HG03108 (cell line): ENCODE results near the gene KCNQ4.
A peak's percentile ranks its signal among the peaks of the same experiment; 100 is the strongest.

Experiments used
- ATAC-seq: cut with Tn5 transposase; IDR thresholded peaks from one replicate; pipeline ENCODE4 v1.9.1; 2021; ENCODE audit warnings: moderate library complexity; ENCODE audit not compliant: unreplicated experiment

Gene KCNQ4

GRCh38 chr1:40794974-40795715, 11.6 kb downstream of the KCNQ4 start:
- ATAC-seq, result no peak

- ATAC-seq, result no peak
These were observed 12.4 kb downstream of the KCNQ4 start for GRCh38 chr1:40795811-40796586.

GRCh38 chr1:40796939-40797667, 13.5 kb downstream of the KCNQ4 start:
- no peak for ATAC-seq

- no peak for ATAC-seq
These were observed 14.1 kb downstream of the KCNQ4 start for GRCh38 chr1:40797668-40798010.

GRCh38 chr1:40798366-40799281, 15.0 kb downstream of the KCNQ4 start:
- ATAC-seq, result no peak

GRCh38 chr1:40799351-40799867, 15.8 kb downstream of the KCNQ4 start:
- no peak for ATAC-seq

- ATAC-seq, result no peak
These were observed 18.1 kb downstream of the KCNQ4 start for GRCh38 chr1:40801742-40802077.

- peak; percentile 65 for ATAC-seq
These were observed 18.6 kb downstream of the KCNQ4 start for GRCh38 chr1:40802078-40802741.

- no peak for ATAC-seq
These were observed 19.1 kb downstream of the KCNQ4 start for GRCh38 chr1:40802742-40803113.

GRCh38 chr1:40803447-40803846, 19.9 kb downstream of the KCNQ4 start:
- ATAC-seq, result no peak

- no peak for ATAC-seq
These were observed 20.3 kb downstream of the KCNQ4 start for GRCh38 chr1:40803902-40804301.

- no peak for ATAC-seq
These were observed 22.7 kb downstream of the KCNQ4 start for GRCh38 chr1:40806240-40806639.

- no peak for ATAC-seq
These were observed 23.4 kb downstream of the KCNQ4 start for GRCh38 chr1:40806731-40807695.

GRCh38 chr1:40808002-40808401, 24.4 kb downstream of the KCNQ4 start:
- no peak for ATAC-seq

GRCh38 chr1:40808444-40808843, 24.9 kb downstream of the KCNQ4 start:
- no peak for ATAC-seq

- ATAC-seq, result no peak
These were observed 25.3 kb downstream of the KCNQ4 start for GRCh38 chr1:40808909-40809308.

- no peak for ATAC-seq
These were observed 27.3 kb downstream of the KCNQ4 start for GRCh38 chr1:40810927-40811326.

- no peak for ATAC-seq
These were observed 31.8 kb downstream of the KCNQ4 start for GRCh38 chr1:40815420-40815819.

- ATAC-seq, result no peak
These were observed 34.2 kb downstream of the KCNQ4 start for GRCh38 chr1:40817791-40818263.
